Lung (tissue), 12 donors: ENCODE data around the gene GXYLT2. TPM values are rescaled to one million over a fixed set of nuclear protein-coding genes. Genes with fewer than 3 reads are reported as not detected.

Experiments used
- ATAC-seq: fragments of 200-7000 bp; cut with Tn5 transposase; one replicate; pipeline ENCODE4 v1.9.1; 2020; ENCODE audit warnings: moderate number of reproducible peaks; ENCODE audit not compliant: insufficient read depth, low FRiP score
- DNase-seq, 3 donors: peaks; one replicate each; pipeline ENCODE4 v3.0.0-alpha.2; 2013 to 2017
- H3K27ac ChIP-seq, 2 donors: one replicate each; pipeline ENCODE4 v1.5.1; 2013; ENCODE audit warnings: mild to moderate bottlenecking in 2 of 2, moderate library complexity in 2 of 2, control low read depth in 1 of 2, inconsistent platforms in 1 of 2, low read depth in 1 of 2, low read length in 1 of 2
- H3K27me3 ChIP-seq, 3 donors: one replicate each; pipeline ENCODE4 v1.5.1; 2013; ENCODE audit warnings: low read length in 2 of 3; ENCODE audit not compliant: control insufficient read depth in 3 of 3, insufficient read depth in 3 of 3
- H3K36me3 ChIP-seq, 4 donors: one replicate each; pipeline ENCODE4 v1.5.1; 2013; ENCODE audit warnings: low read length in 4 of 4, mild to moderate bottlenecking in 1 of 4, moderate library complexity in 1 of 4; ENCODE audit not compliant: control insufficient read depth in 4 of 4, insufficient read depth in 4 of 4
- H3K4me1 ChIP-seq, 5 donors: one replicate each; pipeline ENCODE4 v1.5.1; 2013; ENCODE audit warnings: low read length in 5 of 5, mild to moderate bottlenecking in 2 of 5, moderate library complexity in 1 of 5; ENCODE audit not compliant: control insufficient read depth in 5 of 5, insufficient read depth in 5 of 5
- H3K4me3 ChIP-seq: one replicate; pipeline ENCODE4 v1.5.1; 2013; ENCODE audit warnings: mild to moderate bottlenecking, control low read depth, moderate library complexity
- H3K9ac ChIP-seq, 2 donors: one replicate each; pipeline ENCODE4 v1.5.1; 2013; ENCODE audit warnings: low read length in 2 of 2, control low read depth in 1 of 2; ENCODE audit not compliant: insufficient read depth in 1 of 2
- H3K9me3 ChIP-seq, 4 donors: one replicate each; pipeline ENCODE4 v1.5.1; 2013; ENCODE audit warnings: low read length in 3 of 4, mild to moderate bottlenecking in 1 of 4, moderate library complexity in 1 of 4; ENCODE audit not compliant: control insufficient read depth in 4 of 4, insufficient read depth in 3 of 4
- CTCF ChIP-seq: IDR thresholded peaks from 2 replicates; pipeline ENCODE4 v1.5.1; 2012; ENCODE audit warnings: mild to moderate bottlenecking; ENCODE audit errors: control extremely low read depth, extremely low read depth
- WGBS, 2 donors: extraction: QIAGEN DNeasy Blood & Tissue Kit; methylation state at CpG; one replicate each; pipeline ENCODE4 v1.1.7; 2013; 5-methylcytosine and 5-hydroxymethylcytosine counted together
- polyA plus RNA-seq, 2 donors: library from polyadenylated mRNA; stranded (reverse); fragments of 200-250 nt; gene quantifications; one replicate each; pipeline ENCODE4 v1.2.1, GENCODE V29; 2013
- total RNA-seq, 2 donors: library from RNA; depleted of rRNA in 1 of 2; stranded (reverse); fragments of >200 nt in 1 of 2; gene quantifications; one replicate each; pipeline ENCODE4 v1.2.1, GENCODE V29; 2014 to 2021
- donor health status: control.
- donor health status: control.
- donor health status: Bipolar disorder and iron deficiency.
- donor health status: healthy.
- donor health status: DM: yes; HTN: yes; CAD: no.

GXYLT2 gene
- total and polyA plus RNA-seq, 4 donors: 0.52 to 46.8 (median 4.8) TPM

GRCh38 chr3:73018298-73018697 lies 130.5 kb downstream of the GXYLT2 start:
- 93% methylated on average over 4 of the region's 4 CpGs for WGBS, 2 donors
- ATAC-seq (no peak), DNase-seq (no peak)
- TF ChIP-seq CTCF: no peak
- Histone ChIP-seq H3K9ac (no peak overlapping the region), H3K4me1 (peaks cover 0 to 24% (median 0%) of the 10 kb centered on the region in 5 donors), H3K9me3 (no peaks in the 10 kb centered on the region), H3K4me3 (no peak overlapping the region), H3K27ac (no peak overlapping the region), H3K36me3 (peaks cover 0 to 6% (median 1%) of the 10 kb centered on the region in 4 donors), H3K27me3 (no peaks in the 10 kb centered on the region)

GRCh38 chr3:73018790-73019441 lies 131.1 kb downstream of the GXYLT2 start:
- no peaks in the 10 kb centered on the region for H3K9me3 ChIP-seq
- H3K27me3 ChIP-seq: no peaks in the 10 kb centered on the region
- DNase-seq (no peak), ATAC-seq (no peak)
- WGBS, 2 donors: 78 to 95% methylated on average over 5 of the region's 5 CpGs
- no peak for TF ChIP-seq CTCF
- no peak overlapping the region for H3K4me3 ChIP-seq
- peaks cover 0 to 24% (median 0%) of the 10 kb centered on the region in 5 donors for H3K4me1 ChIP-seq
- H3K36me3 ChIP-seq: peaks cover 0 to 6% (median 1%) of the 10 kb centered on the region in 4 donors
- no peak overlapping the region for H3K9ac ChIP-seq
- H3K27ac ChIP-seq: no peak overlapping the region

GRCh38 chr3:73021301-73021835 lies 133.5 kb downstream of the GXYLT2 start:
- Histone ChIP-seq H3K4me1 (peaks cover 0 to 32% (median 0%) of the 10 kb centered on the region in 5 donors), H3K4me3 (no peak overlapping the region), H3K27ac (no peak overlapping the region), H3K36me3 (peaks cover 0 to 3% (median 1%) of the 10 kb centered on the region in 4 donors), H3K27me3 (no peaks in the 10 kb centered on the region), H3K9me3 (no peaks in the 10 kb centered on the region), H3K9ac (no peak overlapping the region)
- DNase-seq (no peak), ATAC-seq (no peak)
- 49 to 84% methylated on average over 4 of the region's 4 CpGs for WGBS, 2 donors
- TF ChIP-seq CTCF: no peak

GRCh38 chr3:73024836-73025235 lies 137.0 kb downstream of the GXYLT2 start:
- Histone ChIP-seq H3K27ac (peak overlapping the region in 1 of 2 donors; percentile 57), H3K9me3 (no peaks in the 10 kb centered on the region), H3K9ac (no peak overlapping the region), H3K4me3 (no peak overlapping the region), H3K27me3 (no peaks in the 10 kb centered on the region), H3K36me3 (peaks cover 0 to 3% (median 0%) of the 10 kb centered on the region in 4 donors), H3K4me1 (peaks cover 0 to 27% (median 6%) of the 10 kb centered on the region in 5 donors)
- DNase-seq (no peak), ATAC-seq (no peak)
- no peak for TF ChIP-seq CTCF
